Stimulated activated CD4-positive, alpha-beta T cell treated with anti-CD3 and anti-CD28 coated beads, Interleukin-15, amount 100 ng/mL, for 1 hour (primary cell): ENCODE measurements around the gene D2HGDH.
A peak's percentile ranks its signal among the peaks of the same experiment; 100 is the strongest.

ENCODE experiments used
- DNase-seq, 2 donors: peaks; one replicate each; pipeline ENCODE4 v3.0.0-alpha.2; 2020; ENCODE audit warnings: low read depth in 1 of 2, low spot score in 1 of 2

The D2HGDH gene

GRCh38 chr2:241734467-241735208 lies at the start of gene D2HGDH:
D2HGDH (plus strand) TSS chr2:241734630; CDS start chr2:241735225, 595 bp downstream.
- peak; percentile 89 to 93 for DNase-seq

- no peak for DNase-seq
Measured at GRCh38 chr2:241686324-241686649, 48.1 kb upstream of the D2HGDH start.

GRCh38 chr2:241686650-241687425 lies 47.6 kb upstream of the D2HGDH start, which contains the start of gene DTYMK:
DTYMK (minus strand) TSS chr2:241686815; CDS start chr2:241686783, 32 bp downstream.
- DNase-seq: peak; percentile 92 to 93

- DNase-seq: no peak
Measured at GRCh38 chr2:241689306-241689705, 45.1 kb upstream of the D2HGDH start.

GRCh38 chr2:241690202-241690717 lies 44.2 kb upstream of the D2HGDH start:
- DNase-seq: no peak

GRCh38 chr2:241692448-241692847 lies 42.0 kb upstream of the D2HGDH start:
- no peak for DNase-seq

- DNase-seq: no peak
Measured at GRCh38 chr2:241695651-241696050, 38.8 kb upstream of the D2HGDH start.

GRCh38 chr2:241701149-241701398 lies 33.4 kb upstream of the D2HGDH start:
- DNase-seq: no peak

GRCh38 chr2:241701399-241702154 lies 32.9 kb upstream of the D2HGDH start, which contains the start of gene ING5:
ING5 (plus strand) TSS chr2:241702039; CDS start chr2:241702066, 27 bp downstream.
- DNase-seq: peak; percentile 96 to 99

- peak; percentile 80 to 81 for DNase-seq
Measured at GRCh38 chr2:241702155-241703031, 32.0 kb upstream of the D2HGDH start.

- DNase-seq: no peak
Measured at GRCh38 chr2:241703032-241703604, 31.3 kb upstream of the D2HGDH start.

GRCh38 chr2:241706537-241706936 lies 27.9 kb upstream of the D2HGDH start:
- DNase-seq: no peak

GRCh38 chr2:241708879-241709278 lies 25.6 kb upstream of the D2HGDH start:
- DNase-seq: no peak

GRCh38 chr2:241719093-241719492 lies 15.3 kb upstream of the D2HGDH start:
- DNase-seq: no peak

GRCh38 chr2:241720099-241720498 lies 14.3 kb upstream of the D2HGDH start:
- DNase-seq: no peak

- DNase-seq: no peak
Measured at GRCh38 chr2:241720560-241720959, 13.9 kb upstream of the D2HGDH start.

- DNase-seq: no peak
Measured at GRCh38 chr2:241721852-241722251, 12.6 kb upstream of the D2HGDH start.

GRCh38 chr2:241722896-241723454 lies 11.5 kb upstream of the D2HGDH start:
- DNase-seq: no peak

- no peak for DNase-seq
Measured at GRCh38 chr2:241724259-241724974, 10.0 kb upstream of the D2HGDH start.
